ENCODE results near the gene RNU1-3.
"Not testable (repeated sequence)": the region's sequence is repeated elsewhere in the genome, so short reads cannot be mapped to it uniquely, and the experiment has no call there.

DNA sequence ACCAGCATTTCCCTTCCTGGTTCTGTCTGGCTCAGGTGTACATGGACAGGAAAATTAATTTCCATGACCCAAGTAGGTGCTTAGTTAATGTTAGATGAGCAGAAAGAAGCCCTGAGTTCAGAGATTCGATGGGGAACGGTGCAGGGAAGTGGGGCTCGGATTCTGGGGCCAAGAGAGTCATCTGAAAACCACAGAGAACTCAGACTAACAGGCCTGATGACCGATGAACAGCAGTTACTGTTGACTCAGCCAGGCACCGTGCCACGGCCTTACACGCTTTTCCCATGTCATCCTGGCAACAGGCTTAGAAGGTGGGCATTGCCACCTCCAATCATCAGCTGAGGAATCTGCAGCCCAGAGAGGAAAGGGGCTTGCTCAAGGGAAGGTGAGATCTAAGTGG, 43.4 kb downstream of the RNU1-3 start:
- not testable (repeated sequence) for TF ChIP-seq EZH2 (IDR thresholded peaks at IDR 0.05; ENCODE audit: insufficient read depth, poor library complexity, severe bottlenecking); EZH2phosphoT487 (IDR thresholded peaks at IDR 0.05; ENCODE audit: insufficient read depth, low read depth)
